NCI-H1105 treated with DMSO at 0.1 percent for 48 hours (cell line): Measurements from ENCODE around the gene MTCH1.
A peak's percentile ranks its signal among the peaks of the same experiment; 100 is the strongest.

ENCODE experiments used
- DNase-seq: peaks from one replicate; lab custom pipeline; 2025; lab: John Stamatoyannopoulos, UW

The MTCH1 gene

GRCh38 chr6:36985808-36986703, at the start of gene MTCH1:
MTCH1 (minus strand) TSS chr6:36986196; CDS start chr6:36986173, 23 bp downstream.
- DNase-seq = peak; percentile 78

- no peak for DNase-seq
Observed at GRCh38 chr6:37033819-37034795, 48.1 kb upstream of the MTCH1 start.

GRCh38 chr6:37033255-37033654, 47.3 kb upstream of the MTCH1 start:
- DNase-seq = no peak

- no peak for DNase-seq
Observed at GRCh38 chr6:37032239-37032638, 46.2 kb upstream of the MTCH1 start.

- no peak for DNase-seq
Observed at GRCh38 chr6:37030599-37030998, 44.6 kb upstream of the MTCH1 start.

GRCh38 chr6:37029249-37029971, 43.4 kb upstream of the MTCH1 start:
- DNase-seq = peak; percentile 12

GRCh38 chr6:37027811-37028469, 41.9 kb upstream of the MTCH1 start:
- DNase-seq = no peak

GRCh38 chr6:37027036-37027720, 41.2 kb upstream of the MTCH1 start:
- DNase-seq = no peak

- no peak for DNase-seq
Observed at GRCh38 chr6:37025621-37026466, 39.8 kb upstream of the MTCH1 start.

- no peak for DNase-seq
Observed at GRCh38 chr6:37024656-37025337, 38.8 kb upstream of the MTCH1 start.

- no peak for DNase-seq
Observed at GRCh38 chr6:37022135-37022863, 36.3 kb upstream of the MTCH1 start.

GRCh38 chr6:37021356-37022129, 35.5 kb upstream of the MTCH1 start:
- peak; percentile 12 for DNase-seq

GRCh38 chr6:37020812-37021211, 34.8 kb upstream of the MTCH1 start:
- no peak for DNase-seq

GRCh38 chr6:37020381-37020780, 34.4 kb upstream of the MTCH1 start:
- DNase-seq = no peak

GRCh38 chr6:37019065-37019450, 33.1 kb upstream of the MTCH1 start:
- DNase-seq = peak; percentile 93

- DNase-seq = peak; percentile 90
Observed at GRCh38 chr6:37018198-37019064, 32.4 kb upstream of the MTCH1 start.
